HG03460 (cell line): Measurements from ENCODE around the gene TLE4.
"Not testable (repeated sequence)": the region's sequence is repeated elsewhere in the genome, so short reads cannot be mapped to it uniquely, and the experiment has no call there.

Source experiments
- ATAC-seq: cut with Tn5 transposase; IDR thresholded peaks from one replicate; pipeline ENCODE4 v1.9.1; 2021; ENCODE audit not compliant: unreplicated experiment

Gene TLE4

DNA sequence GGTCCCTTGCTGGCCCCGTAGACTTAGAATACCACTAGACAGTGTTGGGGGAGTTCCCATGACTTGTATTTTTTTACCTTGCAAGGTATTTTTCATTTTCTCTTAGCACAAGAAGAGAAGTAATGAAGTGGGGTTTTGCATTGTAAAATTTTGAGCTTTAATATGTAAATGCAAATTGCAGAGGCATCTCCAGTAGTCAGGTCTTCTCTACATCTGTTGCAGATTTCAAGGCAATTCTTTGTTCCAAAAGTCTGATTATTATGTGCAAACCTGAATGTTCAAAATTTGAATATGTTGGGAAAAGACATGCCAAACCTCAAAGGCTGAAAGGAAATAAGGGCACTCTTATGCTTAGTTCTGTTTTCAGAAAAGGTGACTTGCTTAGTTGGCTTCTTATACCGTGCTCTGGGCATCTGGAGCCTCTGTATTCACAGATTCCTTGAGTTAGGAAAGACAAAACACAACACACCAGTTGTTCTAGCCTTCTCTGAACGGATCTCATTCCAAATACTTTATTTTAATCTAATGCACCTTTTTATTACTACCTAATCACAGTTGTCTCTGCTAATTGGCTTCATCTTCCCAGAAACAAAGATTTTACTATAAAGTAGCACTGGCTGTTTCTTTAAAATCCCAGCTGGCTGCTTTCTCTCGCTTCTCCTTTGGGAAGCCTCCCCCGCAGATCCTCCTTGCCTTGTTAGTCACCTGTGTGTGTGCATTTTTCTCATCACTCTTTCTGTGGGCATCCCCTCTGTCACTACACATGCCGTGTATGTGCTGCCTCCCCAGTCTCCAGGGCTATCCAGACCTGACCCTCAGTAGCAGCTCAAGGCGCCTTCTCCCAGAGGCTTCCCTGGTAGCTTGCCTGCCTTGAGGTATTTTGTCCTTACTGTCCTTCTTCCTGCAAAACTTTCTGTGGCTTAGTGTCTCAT, 138.2 kb downstream of the TLE4 start:
- no peak for ATAC-seq

DNA sequence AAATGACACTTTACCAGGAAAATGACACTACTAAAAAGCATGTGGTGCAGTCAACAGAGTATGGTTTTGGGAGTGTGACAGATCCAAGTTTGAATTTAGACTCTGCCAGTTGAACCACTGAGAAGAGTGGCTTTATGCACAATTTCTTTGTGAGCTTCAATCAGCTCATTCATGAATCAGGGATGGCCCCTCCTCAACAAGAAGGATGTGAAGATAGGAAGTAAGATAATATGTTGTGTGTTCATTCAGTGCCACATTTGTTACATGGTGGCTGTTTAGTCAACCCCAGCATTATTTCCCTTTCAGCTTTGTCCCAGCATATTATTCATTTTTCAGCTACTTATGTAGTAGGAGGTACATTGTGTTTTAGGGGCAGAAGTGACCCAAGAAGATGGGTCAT, 140.1 kb downstream of the TLE4 start:
- ATAC-seq: no peak

DNA sequence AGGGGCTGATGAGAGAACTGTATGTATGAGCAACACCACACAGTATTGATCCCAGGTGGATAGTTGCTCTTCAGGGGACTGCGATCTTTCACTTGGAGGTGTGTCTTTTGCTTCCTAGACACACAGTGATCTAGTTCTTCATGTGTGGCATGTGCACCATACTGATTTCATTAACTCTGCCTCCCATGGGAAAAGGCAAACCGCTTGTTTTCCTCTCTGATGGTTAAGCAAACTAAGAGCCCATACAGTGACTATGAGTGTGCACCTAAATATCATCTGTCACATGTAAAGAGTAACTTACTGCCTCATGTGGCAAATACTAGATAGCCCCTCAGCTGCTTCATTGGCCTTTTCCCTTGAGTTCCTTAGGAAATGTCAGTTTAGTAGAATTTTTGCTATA, 147.3 kb downstream of the TLE4 start:
- ATAC-seq: no peak

GRCh38 chr9:79719989-79720388, 148.2 kb downstream of the TLE4 start:
- ATAC-seq: no peak

- ATAC-seq: no peak
Measured at GRCh38 chr9:79731171-79731890, 159.6 kb downstream of the TLE4 start.

GRCh38 chr9:79735023-79735779, 163.4 kb downstream of the TLE4 start:
- no peak for ATAC-seq

DNA sequence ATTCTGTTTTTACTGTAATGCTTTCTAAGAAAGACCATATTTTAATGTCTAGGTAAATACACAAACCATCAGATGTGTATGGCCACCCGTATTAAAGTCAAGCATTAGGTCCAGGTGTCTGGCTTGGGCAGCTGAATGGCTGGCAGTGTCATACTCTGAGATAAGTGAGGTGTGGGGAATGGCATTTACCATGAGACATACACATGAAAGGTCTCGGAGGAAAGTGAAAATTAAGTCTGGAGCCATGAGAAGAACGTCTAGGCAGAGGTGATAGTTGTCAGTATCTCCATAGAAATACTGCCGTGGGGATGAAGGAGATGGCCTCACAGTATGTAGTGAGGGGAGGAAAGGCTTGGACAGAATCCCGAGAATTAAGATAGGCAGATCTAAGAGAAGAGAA, 164.3 kb downstream of the TLE4 start:
- no peak for ATAC-seq

DNA sequence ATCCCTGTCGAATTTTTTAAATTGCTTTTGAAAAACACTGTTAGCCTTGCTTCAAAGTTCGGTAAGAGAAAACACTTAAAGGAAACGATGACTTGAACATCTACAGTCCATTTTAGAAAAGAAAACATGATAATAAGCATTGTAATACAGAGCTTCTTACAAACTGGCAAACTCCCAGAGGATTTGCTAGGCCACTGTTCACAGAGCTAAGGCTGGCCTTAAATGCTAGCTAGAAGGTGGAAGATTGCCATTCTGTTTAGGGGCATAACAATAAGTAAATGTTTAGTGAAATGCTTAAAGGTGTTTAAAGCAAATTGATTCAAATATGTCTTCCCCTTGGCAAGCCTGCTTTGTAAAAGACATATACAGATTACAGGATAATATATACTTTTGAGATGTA, 169.6 kb downstream of the TLE4 start:
- ATAC-seq: no peak

DNA sequence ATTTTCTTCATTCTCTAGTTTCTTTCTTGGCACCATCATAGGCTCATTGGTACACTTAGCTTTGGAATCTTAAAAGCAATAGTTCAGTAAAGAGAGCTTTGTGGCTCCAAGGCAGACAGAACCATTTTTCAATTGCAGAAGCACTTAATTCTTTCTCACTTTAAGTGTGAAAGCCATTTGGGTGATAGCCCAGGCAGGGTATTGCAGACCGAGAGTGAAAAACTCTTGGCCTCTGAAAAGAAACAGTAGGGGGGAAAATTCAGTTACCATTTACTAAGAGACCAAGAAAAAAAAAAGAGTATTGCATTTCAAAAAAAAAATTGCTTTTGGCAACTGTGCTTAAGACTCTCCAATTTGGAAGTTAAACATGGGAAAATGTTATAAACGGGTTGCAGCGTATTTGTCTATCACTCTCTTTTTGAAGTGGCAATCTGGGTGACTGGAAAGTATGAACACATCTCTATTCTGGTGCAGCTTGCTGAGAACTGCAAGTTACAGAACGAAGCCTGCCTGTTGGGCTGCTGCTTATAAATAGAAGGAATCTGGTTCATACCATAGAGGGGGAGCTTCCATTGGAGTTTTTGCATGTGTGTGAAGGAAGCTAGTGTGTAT, 170.5 kb downstream of the TLE4 start:
- no peak for ATAC-seq

DNA sequence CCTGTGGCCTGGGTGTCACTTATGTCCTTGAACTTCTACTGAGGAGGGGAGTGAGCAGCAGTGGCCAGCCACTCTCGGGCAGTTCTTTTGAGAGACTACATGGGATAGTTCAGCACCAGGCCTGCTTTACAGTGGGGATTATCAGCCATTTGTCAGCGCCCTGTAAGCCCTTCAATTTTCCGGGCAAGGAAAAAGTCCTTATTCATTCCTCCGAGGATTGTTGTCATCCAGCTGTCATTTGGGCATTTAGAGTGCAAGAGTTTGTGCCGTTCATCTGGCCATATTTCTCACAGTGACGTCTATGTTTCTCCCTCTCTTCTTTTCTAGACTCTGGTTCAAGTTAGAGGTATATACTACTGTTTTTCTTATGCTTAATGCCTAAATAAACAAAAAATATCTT, 172.8 kb downstream of the TLE4 start:
- no peak for ATAC-seq

- ATAC-seq: no peak
Measured at GRCh38 chr9:79745752-79746336, 174.1 kb downstream of the TLE4 start.

DNA sequence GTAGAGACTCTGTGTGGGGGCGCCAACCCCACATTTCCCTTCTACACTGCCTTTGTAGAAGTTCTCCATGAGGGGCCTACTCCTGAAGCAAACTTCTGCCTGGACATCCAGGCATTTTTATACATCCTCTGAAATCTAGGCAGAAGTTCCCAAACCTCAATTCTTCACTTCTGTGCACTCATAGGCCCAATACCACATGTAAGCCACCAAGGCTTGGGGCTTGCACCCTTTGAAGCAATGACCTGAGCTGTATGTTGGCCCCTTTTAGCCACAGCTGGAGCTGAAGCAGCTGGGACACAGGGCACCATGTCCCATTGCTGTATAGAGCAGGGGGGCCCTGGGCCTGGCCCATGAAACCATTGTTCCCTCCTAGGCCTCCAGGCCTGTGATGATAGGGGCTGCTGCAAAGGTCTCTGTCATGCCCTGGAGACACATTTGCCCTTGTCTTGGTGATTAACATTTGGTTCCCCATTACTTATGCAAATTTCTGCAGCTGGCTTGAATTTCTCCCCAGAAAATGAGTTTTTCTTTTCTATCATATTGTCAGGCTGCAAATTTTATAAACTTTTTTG, 180.2 kb downstream of the TLE4 start:
- ATAC-seq: not testable (repeated sequence)

GRCh38 chr9:79756414-79756813, 184.6 kb downstream of the TLE4 start:
- ATAC-seq: no peak

- no peak for ATAC-seq
Measured at GRCh38 chr9:79757074-79757473, 185.3 kb downstream of the TLE4 start.

- ATAC-seq: no peak
Measured at GRCh38 chr9:79757881-79758669, 186.3 kb downstream of the TLE4 start.

DNA sequence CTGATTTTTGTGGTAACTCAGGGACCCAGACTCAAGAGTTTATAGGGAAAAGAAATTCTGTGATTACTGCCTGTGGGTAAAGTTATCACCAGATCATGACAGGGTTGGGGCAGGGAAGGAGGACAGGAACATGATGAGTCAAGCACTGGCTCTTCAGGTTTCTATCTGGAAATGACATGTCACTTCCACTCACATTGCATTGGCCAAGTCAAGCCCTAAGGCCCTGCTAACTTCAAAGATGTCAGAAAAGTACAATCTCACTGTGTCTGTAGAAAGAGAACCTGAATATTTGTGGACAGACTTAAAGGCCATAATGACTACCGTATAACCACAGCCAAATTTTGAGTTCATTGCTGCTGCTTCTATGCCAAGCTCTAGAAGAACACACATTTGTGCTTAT, 187.7 kb downstream of the TLE4 start:
- ATAC-seq: no peak

DNA sequence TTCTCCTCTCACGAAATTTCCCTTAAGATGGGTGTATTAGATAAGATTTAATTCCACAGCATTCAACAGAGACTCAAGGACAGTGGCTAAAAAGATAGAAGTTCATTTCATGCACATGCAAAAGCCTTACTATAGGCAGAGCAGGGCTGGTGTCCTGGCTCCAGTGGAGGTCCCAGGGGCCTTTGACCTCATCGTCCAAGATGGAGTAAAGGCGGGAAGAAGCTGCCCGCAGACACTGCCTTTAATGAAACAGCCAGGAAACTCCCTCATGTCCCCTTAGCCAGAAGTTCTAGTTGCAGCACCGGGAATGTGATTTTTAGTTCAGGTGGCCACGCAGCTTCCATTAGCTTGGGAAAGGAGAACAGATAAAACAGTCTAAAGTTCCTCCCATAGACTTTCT, 190.3 kb downstream of the TLE4 start:
- ATAC-seq: no peak

DNA sequence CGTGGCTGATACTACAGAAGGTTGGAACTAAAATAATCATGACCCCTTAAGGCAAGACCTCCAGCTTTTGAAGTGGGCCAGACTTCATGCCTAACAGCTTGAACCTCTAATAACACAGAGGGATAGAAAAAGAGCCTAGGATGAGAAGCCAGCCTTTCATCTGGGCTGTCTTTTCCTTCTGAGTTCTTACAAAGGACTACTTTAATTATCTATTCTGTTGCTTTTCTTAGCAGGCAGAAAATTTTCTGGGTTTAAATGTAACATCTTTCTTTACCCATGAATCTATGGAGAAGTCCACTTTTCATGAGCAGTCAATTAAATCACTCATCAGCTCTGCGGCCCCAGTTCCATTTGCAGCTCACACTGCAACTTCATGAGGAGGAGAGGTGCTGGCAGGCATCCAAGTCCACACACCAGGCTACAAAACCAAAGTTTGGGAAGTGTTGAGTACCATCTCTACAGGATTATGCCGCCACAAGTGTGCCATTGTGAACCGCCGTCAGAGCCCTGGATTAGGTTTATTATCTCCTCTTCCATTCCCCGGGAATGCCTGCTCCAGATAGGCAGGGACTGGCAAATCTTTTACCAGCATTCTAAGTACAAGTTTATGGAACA, 192.0 kb downstream of the TLE4 start:
- ATAC-seq: no peak

DNA sequence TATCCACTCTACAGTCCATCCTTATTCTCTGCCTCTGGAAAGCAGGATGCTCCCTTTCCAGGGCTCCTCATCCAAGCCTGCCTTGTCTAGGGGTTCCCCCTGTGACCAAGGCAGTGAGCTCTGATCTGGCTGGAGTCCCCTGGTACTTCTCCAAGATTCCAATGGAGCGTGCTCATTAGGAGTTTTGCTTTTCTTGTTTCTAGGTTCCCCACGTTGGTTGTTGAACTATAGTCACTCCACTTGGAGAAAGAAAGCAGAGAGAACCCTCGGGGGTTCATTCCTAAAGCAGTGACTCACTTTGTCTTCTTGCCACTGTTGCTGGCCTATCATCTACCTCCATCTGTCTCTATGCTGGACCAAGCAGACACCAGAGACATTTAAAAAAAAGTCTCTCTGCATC, 192.6 kb downstream of the TLE4 start:
- no peak for ATAC-seq
